Activated T-cell treated with anti-CD3 and anti-CD28 coated beads for 48 hours (primary cell): Measurements from ENCODE around the gene TMEM8B.
A peak's percentile ranks its signal among the peaks of the same experiment; 100 is the strongest.
"Not testable (repeated sequence)": the region's sequence is repeated elsewhere in the genome, so short reads cannot be mapped to it uniquely, and the experiment has no call there.

Source experiments
- DNase-seq: peaks from one replicate; pipeline ENCODE4 v3.0.0-alpha.2; 2020; ENCODE audit warnings: low read depth

The TMEM8B gene

DNA sequence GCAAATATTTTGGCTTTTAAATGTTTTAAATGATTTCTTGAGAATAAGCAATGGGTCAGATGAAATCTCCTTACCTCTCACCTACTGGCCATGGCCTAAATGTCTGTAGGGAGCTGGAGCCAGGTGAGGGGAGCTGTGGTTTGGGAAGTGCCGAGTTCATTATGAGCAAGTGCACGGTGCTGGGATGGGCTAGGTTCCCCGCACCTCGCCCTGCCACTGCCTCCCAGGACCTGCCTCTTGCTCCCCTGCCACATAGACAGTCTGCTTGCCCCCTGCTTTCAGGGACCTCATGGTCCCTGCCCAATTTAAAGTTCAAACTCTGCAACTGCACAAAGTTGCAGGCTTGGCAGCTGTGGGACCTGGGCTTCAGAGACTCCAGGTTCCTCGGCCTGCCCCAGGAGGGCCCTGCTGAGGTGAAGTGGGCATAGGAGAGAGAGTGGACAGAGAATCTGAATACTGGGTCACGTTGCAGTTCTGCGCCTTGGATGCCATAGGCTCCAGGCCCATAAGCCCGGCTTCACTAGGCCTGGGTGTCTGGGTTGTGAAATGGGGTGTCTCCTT, 35.7 kb downstream of the TMEM8B start:
- no peak for DNase-seq

DNA sequence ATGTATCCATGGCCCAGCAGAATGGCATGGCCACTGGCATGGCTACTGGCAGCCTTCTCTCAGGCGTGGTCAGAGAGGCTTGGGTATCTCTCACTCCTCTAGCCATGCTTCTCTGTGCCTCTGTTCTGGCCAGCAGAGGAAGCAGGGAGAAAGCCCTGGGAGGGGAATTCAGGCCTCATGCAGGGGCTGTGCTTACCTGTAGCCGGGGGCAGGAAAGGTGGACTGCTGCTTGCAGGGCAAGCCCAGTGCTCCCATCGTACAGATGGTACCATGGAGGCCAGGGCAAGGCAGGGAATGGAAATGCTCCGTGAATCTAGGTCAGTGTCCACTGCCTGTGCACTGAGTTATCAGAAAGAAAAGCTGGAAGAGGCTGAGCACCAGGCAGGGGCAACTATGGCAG, 38.5 kb downstream of the TMEM8B start:
- DNase-seq, result no peak

DNA sequence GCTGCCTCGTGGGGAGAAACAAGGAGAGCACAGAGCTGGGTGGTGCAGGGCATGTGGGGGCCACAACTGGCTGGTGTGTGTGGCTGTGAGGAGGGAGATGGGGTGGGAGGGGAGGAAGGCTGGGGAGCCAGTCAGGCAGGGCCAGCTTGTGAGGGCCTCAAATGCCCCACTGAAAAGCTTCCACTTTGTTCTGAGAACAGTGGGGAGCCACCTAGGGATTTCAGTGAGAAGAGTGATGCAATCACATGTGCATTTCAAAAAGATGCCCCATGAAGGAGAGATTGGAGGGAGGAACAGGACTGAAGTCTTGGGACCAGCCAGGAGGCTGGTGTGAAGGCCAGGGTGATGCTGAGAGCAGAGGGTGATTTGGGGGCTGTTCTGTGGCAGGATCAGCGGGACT, 39.9 kb downstream of the TMEM8B start:
- no peak for DNase-seq

DNA sequence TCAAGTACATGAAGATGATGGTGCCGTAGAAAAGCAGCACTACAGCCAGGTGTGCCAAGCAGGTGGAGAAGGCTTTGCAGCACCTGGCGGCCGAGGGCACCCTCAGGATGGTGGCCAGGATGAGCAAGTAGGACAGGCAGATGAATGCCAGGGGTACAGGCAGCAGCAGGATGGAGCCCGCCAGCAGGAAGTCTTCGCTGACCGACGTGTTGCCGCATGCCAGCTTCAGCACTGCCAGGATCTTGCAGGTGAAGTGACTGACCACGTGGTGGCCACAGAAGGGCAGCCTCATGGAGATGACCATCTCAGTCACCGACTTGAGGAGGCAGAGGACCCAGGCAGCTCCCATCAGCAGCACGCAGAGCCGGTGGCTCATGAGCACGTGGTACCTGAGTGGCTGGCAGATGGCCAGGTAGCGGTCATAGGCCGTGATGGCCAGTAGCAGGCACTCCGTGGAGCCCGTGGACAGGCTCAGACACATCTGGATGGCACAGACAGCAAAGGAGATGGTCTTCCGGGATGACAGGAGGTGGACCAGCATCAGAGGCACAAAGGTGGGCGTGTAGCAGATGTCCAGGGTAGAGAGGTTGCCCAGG, 40.7 kb downstream of the TMEM8B start:
- no peak for DNase-seq

DNA sequence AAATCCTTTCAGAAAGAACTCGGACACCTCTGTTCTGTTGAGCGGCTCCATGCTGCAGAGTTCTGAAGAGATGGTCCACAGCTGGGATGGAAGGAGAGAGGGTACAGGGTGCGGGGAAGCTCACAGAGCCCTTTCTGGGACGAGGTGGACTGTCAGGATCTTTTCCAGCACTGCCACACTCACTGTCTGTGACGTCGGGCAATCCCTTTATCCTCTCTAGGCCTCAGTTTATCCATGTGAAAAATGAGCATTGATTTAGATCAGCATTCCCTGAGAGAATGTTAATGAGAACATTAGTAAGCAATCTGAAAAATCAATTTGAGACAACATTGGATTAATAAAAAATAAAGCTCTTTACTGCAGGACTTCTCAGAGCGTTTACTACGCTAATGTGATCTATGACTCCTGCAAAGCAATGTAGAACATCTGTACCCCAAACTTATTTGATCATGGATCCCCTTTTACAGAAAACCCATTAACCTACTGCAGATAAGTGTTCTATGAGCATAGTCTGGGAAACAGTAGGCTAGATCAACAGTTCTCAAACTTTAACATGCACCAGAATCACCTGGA, 41.4 kb downstream of the TMEM8B start, which contains the start of gene OR13J1:
Gene OR13J1, minus strand, starts transcription at position 51 of the 573 bp plus-strand sequence. Its CDS starts 0 bp downstream, at position 51.
- DNase-seq, result no peak

DNA sequence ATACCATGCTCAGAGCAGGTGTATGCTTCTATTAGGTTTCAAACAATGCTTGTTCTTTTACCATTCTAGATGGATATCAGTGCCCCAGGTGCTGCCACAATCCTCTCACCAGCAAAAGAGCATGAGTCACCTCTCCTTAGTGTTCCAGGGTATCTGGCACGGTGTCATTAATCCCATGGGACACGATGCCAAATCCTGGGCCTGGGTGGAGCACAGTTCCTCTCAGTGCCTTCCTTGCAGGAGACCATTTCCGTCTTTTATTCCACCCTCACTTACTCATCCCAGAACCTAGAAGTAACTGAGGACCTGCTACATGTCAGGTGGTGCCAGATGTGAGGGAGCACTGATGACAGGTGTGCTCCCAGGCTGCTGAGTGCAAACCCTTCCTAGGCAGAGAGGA, 42.5 kb downstream of the TMEM8B start:
- no peak for DNase-seq

DNA sequence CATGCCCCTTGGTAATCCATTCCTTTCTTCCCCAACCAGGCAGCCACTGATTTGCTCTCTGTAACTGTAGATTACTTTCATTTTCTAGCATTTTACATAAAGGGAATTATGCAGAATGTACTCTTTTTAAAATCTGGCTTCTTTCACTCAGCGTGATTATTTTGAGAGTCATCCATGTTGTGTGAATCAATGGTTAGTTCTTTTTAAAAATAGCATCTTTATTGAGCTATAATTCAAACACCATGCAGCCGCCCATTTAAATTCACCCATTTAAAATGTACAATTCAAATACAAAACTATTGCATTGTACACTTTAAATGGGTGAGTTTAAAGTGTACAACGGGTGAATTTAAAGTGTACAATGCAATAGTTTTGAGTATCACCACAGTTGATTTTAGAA, 43.5 kb downstream of the TMEM8B start:
- no peak for DNase-seq

DNA sequence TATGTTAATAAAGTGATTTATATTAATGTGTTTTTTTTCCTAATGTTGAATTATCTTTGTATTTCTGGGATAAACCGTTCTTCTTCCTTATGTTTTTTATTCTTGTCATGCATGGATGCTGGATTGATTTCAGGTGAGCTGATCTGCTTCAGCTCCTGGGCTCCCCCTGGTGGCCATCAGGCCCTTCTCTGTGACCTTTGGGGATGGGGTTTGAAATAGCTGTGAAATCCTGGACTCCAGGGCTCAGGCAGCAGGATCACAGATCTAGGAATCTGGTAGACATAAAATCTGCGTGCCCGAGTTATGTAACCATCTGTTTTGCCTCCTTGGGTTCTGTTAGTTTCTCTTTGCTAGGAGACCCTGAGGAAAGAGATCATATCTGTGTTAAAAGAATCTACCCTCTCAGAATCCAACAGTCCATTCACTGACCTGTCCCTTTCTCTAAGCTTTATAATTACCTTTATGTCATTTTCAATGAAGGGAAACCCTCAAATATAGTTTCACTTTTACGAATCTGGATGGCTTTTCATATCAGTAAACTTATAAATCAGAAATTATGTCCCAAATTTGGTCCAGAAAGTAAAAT, 53.3 kb downstream of the TMEM8B start:
- peak; percentile 70 for DNase-seq

DNA sequence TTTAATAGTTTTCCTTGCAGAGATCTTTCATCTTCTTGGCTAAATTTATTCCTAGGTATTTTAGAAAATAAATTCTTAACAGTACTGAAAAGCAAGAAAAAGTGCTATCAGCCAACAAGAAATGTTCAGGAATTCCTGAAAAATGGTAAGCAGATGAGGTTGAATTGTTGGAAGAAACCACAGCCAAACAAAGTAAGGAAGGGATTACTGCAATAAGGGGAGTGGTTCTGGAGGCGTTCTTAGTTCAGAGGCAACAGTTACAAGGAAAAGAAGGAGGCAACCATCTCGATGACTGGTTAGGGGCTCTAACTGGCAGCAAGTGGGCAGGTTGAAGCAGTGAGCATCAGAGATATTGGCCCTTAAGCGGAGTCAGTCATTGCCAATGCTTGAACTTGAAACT, 54.0 kb downstream of the TMEM8B start:
- no peak for DNase-seq

DNA sequence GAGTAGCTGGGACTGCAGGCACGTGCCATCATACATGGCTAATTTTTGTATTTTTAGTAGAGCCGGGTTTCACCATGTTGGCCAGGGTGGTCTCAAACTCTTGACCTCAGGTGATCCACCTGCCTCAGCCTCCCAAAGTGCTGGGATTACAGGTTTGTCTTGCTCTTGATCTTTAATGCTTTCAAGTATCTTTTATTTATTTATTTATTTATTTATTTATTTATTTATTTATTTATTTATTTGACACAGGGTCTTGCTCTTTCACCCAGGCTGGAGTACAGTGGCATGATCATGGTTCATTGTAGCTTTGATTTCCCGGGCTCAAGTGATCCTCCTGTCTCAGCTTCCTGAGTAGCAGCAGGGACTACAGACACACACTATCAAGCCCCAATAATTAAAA, 55.9 kb downstream of the TMEM8B start:
- not testable (repeated sequence) for DNase-seq

DNA sequence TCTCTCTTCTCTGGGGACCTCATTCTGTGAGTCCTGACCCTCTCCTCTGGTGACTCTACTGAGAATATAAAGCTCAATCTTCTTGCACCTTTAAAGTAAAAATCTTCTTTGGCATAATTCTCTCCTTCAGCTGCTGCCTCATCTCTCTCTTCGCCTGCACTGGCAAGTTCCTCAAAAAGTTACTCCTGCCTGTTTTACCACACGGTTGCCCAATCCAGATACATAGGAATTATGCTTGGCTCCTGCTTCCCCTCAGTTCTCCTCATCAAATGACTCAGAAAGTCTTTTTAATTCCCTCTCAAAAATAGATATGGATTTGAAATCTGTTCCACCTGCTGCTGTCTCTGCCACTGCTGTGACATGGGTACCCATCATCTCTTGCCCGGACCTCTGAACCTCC, 62.6 kb downstream of the TMEM8B start:
- DNase-seq, result no peak

DNA sequence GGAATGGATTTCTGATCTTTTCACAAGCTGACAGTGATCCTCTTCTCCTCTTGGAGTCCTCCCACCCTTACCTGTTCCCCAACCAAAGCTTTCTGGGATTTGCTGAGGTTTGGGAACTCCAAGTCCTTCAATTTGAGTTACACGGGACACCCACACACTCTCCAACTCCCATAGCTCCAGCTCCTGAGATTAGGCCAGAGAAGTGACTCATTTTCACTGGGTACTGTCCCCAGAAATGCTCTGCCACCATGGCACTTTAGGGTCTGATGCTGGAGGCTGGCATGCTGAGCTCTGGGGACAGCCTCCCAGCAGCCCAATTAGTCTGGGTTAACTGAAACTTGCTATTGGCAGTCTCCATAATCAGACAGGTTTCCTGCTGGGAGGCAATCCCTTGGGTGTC, 63.0 kb downstream of the TMEM8B start:
- DNase-seq, result no peak

DNA sequence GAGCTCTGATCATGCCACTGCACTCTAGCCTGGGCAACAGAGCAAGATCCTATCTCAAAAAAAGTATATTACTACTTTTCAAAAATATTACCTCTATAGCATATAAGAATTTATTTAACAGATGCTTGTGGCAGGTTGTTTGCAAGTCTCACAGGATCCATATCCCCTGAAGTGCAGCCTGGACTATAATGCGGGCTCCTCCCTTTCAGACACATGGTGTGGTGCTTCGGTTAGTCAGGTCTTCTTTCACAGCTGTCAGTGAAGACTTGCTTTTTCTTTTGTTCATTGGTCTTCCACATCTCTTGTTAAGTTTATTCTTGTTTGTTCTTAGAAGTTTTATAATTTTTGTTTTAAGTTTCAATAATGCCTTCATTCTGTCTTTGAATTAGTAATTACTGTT, 67.5 kb downstream of the TMEM8B start:
- no peak for DNase-seq

DNA sequence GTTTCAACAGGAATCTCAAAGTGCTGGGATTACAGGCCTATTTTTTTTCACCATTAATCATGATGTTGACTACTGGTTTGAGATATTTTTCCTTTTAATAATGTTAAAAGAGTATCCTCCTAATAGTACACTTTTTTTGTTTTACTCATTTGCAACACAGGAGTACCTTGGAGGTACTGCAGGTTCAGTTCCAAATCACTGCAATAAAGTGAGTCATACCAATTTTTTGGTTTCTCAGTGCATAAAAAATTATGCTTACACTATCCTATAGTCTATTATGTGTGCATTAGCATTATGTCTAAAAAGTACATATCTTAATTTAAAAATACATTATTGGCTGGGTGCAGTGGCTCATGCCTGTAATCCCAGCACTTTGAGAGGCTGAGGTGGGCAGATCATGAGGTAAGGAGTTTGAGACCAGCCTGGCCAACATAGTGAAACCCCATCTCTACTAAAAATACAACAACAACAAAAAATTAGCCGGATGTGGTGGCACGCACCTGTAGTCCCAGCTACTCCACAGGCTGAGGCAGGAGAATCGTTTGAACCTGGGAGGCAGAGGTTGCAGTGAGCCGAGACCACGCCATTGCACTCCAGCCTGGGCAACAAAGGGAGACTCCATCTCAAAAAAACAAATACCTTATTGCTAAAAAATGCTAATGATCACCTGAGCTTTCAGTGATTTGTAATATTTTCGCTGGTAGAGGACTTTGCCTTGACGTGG, 68.5 kb downstream of the TMEM8B start:
- DNase-seq, result not testable (repeated sequence)

DNA sequence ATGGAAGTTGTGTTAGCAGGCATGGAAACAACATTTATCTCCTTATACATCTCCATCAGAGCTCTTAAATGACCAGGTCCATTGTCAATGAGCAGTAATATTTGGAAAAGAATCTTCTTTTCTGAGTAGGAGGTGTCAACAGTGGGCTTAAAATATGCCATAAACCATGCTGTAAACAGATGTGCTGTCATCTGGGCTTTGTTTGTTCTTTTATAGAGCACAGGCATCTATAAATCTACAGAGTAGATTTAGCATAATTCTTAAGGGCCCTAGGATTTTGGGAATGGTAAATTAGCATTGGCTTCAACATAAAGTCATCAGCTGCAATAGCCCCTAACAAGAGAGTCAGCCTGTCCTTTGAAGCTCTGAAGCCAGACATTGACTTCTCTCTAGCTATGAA, 69.3 kb downstream of the TMEM8B start:
- no peak for DNase-seq

DNA sequence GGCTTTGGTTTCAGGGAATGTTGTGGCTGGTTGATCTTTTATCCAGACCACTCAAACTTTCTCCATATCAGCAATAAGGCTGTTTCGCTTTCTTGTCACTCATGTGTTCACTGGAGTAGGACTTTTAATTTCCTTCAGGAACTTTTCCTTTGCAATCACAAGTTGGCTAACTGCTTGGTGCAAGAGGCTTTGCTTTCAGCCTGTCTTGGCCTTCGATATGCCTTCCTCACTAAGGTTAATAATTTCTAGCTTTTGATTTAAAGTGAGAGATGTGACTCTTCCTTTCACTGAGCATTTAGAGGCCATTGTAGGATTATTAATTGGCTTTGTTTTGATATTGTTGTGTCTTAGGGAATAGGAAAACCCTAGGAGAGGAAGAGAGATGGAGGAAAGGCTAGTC, 70.0 kb downstream of the TMEM8B start:
- DNase-seq, result no peak

DNA sequence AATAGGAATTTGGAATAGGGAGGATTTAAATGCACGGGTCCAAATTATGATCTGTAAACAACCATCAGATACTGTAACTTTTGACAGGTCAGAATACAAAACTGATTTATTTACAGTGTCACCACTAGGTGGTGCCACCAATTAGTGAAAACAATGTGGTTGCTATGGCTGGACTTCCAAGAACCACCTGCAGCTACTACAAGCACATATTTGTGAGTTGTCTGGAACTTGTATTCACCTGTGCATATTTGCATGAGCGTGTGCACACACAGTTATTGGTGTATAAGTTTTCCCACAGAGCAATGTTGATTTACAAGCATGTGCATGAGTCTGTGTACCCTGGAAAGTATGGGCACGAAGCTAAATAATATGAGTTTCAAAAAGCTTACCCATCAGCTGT, 74.0 kb downstream of the TMEM8B start:
- no peak for DNase-seq

DNA sequence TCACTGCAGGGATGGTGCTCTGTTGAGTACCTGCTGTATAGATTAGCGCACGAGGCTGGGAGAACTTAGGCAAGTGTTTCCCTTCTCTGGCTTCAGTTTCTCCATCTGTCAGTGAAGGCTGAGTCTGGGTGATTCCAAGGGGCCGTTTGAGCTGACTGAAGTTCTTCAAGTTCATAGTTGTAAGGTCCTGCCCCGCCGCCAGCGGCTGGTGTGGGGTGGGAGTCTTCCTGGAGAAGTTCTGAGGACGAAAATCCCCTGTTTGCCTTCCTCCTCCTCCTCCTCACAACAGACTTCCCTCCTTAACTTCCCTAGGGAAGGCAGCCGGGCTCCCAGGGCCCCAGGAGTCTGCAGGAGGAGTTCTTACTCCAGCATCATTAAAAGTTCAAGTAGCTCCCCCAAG, 75.3 kb downstream of the TMEM8B start:
- DNase-seq, result no peak

DNA sequence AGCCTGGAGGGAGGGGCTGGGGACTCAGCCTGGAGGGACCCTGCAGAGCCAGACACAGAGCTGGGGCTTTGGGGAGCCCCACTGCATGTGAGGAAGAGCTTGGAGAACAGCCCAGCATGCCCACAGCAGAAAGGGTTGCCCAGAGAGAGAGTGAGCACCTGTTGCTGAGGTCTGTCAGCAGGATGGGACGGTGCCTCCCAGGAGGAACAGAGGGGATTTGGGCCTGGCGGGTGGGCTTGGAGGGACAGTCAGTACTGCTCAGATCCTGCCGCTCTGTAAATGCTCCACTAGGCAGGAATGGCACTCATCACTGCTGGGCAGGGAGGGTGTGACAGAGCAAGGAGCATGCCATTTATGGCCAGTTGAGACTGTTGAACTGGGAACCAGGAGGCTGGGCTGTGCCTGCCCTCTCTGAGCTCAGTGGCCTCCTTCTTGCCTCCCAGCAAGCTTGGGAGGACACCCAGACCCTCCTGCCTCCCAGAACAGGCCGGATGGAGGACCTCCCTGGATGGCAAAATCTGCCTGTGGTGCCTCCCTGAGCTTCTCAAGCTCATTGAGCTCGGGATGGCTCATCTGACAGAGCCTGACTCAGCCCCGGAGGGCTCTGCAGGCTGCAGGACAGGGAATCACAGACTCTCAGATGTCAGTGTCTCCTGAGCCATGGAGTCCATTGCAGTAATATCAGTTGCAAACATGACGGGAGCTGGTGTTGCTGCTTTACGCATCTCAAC, 76.2 kb downstream of the TMEM8B start:
- no peak for DNase-seq

DNA sequence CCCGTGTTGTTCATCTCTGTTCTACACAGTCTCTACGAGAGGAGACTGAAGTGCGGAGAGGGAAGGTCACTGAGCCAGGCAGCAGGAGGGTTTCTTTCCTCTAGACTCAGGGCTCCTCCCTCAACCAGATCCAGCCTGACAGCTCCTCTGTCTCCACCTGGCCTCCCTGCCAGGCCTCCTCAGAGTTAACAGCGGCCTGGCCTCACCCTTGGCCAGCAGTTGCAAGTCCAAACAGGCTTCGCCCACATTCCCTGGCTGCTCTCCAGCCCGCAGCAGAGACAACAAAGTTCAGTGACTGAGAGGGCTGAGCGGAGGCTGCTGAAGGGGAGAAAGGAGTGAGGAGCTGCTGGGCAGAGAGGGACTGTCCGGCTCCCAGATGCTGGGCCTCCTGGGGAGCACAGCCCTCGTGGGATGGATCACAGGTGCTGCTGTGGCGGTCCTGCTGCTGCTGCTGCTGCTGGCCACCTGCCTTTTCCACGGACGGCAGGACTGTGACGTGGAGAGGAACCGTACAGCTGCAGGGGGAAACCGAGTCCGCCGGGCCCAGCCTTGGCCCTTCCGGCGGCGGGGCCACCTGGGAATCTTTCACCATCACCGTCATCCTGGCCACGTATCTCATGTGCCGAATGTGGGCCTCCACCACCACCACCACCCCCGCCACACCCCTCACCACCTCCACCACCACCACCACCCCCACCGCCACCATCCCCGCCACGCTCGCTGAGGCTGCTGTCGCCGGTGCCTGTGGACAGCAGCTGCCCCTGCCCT, 77.1 kb downstream of the TMEM8B start, which contains the start of gene HRCT1:
Gene HRCT1, plus strand, starts transcription at position 291 of the 768 bp plus-strand sequence. Its CDS starts 86 bp downstream, at position 377.
- DNase-seq, result no peak
